ENCODE results near the gene TSPAN3.

The TSPAN3 gene

DNA sequence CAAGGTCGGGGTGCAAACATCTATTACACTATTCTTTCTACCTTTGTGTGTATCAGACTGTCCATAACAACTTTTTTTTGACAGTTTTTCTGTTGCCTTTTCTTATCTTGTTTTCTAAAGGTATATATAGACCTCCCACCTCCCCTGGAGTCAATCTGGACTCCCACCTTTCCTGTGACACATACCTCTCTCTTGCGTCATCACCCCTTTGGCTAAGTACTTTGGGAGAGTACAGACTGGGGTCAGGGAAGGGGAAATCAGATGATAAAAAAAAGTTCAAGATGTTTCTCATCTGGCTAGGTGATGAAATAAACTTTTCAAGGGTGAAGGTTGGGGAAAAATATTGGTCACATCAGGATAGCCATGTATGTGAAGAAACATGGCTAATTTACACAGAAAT lies 17.2 kb downstream of the TSPAN3 start:
- Histone ChIP-seq H3K27ac (replicated peaks) (no peak overlapping the region), H3K4me3 (replicated peaks; ENCODE audit: insufficient read depth, low read length) (no peak overlapping the region), H3K27me3 (ENCODE audit: insufficient read depth, poor library complexity, severe bottlenecking) (no peaks in the 10 kb centered on the region)
- DNase-seq (ENCODE audit: low read depth in 1 of 2, low spot score in 1 of 2) = no peak
- TF ChIP-seq, protein P1, sequence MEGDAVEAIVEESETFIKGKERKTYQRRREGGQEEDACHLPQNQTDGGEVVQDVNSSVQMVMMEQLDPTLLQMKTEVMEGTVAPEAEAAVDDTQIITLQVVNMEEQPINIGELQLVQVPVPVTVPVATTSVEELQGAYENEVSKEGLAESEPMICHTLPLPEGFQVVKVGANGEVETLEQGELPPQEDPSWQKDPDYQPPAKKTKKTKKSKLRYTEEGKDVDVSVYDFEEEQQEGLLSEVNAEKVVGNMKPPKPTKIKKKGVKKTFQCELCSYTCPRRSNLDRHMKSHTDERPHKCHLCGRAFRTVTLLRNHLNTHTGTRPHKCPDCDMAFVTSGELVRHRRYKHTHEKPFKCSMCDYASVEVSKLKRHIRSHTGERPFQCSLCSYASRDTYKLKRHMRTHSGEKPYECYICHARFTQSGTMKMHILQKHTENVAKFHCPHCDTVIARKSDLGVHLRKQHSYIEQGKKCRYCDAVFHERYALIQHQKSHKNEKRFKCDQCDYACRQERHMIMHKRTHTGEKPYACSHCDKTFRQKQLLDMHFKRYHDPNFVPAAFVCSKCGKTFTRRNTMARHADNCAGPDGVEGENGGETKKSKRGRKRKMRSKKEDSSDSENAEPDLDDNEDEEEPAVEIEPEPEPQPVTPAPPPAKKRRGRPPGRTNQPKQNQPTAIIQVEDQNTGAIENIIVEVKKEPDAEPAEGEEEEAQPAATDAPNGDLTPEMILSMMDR (IDR thresholded peaks at IDR 0.05; ENCODE audit: insufficient read depth, low read length) = no peak
- TF ChIP-seq SPI1 (IDR thresholded peaks at IDR 0.05; ENCODE audit: borderline replicate concordance, low read depth) (no peak), GABPA (IDR thresholded peaks at IDR 0.05; ENCODE audit: low read depth) (no peak), POLR2AphosphoS5 (IDR thresholded peaks at IDR 0.05; ENCODE audit: low read depth) (no peak)
- TF ChIP-seq, protein P2, sequence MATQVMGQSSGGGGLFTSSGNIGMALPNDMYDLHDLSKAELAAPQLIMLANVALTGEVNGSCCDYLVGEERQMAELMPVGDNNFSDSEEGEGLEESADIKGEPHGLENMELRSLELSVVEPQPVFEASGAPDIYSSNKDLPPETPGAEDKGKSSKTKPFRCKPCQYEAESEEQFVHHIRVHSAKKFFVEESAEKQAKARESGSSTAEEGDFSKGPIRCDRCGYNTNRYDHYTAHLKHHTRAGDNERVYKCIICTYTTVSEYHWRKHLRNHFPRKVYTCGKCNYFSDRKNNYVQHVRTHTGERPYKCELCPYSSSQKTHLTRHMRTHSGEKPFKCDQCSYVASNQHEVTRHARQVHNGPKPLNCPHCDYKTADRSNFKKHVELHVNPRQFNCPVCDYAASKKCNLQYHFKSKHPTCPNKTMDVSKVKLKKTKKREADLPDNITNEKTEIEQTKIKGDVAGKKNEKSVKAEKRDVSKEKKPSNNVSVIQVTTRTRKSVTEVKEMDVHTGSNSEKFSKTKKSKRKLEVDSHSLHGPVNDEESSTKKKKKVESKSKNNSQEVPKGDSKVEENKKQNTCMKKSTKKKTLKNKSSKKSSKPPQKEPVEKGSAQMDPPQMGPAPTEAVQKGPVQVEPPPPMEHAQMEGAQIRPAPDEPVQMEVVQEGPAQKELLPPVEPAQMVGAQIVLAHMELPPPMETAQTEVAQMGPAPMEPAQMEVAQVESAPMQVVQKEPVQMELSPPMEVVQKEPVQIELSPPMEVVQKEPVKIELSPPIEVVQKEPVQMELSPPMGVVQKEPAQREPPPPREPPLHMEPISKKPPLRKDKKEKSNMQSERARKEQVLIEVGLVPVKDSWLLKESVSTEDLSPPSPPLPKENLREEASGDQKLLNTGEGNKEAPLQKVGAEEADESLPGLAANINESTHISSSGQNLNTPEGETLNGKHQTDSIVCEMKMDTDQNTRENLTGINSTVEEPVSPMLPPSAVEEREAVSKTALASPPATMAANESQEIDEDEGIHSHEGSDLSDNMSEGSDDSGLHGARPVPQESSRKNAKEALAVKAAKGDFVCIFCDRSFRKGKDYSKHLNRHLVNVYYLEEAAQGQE (IDR thresholded peaks at IDR 0.05; ENCODE audit: insufficient replicate concordance, low read depth) = no peak

DNA sequence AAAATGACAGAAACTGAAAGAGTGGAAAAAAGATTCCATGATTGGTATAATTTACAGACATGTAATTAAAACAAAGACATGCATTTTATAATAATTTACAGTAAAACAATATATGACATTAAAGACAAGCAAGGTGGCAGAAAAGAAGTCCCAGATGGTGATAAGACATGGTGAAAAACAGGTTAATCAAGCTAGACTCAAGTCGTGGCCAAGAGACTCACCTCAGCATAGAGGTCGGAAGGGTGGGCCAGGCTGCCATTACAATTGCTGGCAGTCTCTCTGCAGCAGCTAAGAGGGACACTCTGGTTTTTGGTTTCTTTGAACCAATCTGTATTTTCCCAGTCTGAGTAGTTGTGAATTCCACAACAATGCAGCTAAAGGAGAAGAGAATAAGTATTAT lies 18.4 kb downstream of the TSPAN3 start:
- DNase-seq (ENCODE audit: low read depth in 1 of 2, low spot score in 1 of 2) = no peak
- Histone ChIP-seq H3K27ac (replicated peaks) (no peak overlapping the region), H3K27me3 (ENCODE audit: insufficient read depth, poor library complexity, severe bottlenecking) (no peaks in the 10 kb centered on the region), H3K4me3 (replicated peaks; ENCODE audit: insufficient read depth, low read length) (no peak overlapping the region)
- TF ChIP-seq POLR2AphosphoS5 (IDR thresholded peaks at IDR 0.05; ENCODE audit: low read depth) = no peak
- TF ChIP-seq, protein P2 (IDR thresholded peaks at IDR 0.05; ENCODE audit: insufficient replicate concordance, low read depth) = no peak
- TF ChIP-seq, protein P1 (IDR thresholded peaks at IDR 0.05; ENCODE audit: insufficient read depth, low read length) = no peak
- TF ChIP-seq GABPA (IDR thresholded peaks at IDR 0.05; ENCODE audit: low read depth) = no peak
- TF ChIP-seq SPI1 (IDR thresholded peaks at IDR 0.05; ENCODE audit: borderline replicate concordance, low read depth) = no peak

DNA sequence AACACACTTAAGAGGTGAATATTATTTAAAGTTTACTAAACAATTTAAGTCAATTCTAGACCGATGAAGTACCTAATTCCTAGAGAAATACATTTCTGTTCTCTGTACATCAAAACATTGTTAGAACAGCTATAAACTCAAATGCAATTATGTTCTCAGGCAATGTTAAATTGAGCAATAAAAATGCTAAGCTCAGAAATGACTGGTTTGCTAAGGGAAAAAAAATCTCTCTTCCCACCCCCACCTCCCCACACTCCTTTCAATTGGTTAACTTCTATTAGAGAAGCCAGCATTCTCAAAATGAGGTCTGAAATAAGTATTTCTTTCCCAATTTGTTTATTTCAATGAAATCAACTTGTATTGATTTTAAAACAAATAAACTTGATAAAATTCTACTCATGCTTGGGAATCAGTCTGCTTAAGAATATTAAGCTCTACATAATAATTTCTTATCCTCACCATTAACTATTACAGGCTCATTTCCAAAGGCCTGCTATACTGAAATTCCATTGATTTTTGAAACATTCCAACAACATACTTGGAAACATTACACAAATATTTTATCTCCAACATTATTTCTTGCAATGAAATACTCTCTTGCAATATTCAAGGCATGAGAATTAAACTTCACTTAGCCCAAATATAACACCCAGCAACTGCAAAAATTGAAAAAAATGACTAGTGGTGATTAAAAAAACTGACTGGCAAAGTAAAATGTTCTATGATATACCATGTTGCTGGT lies 22.6 kb downstream of the TSPAN3 start:
- Histone ChIP-seq H3K4me3 (replicated peaks; ENCODE audit: insufficient read depth, low read length) (no peak overlapping the region), H3K27ac (replicated peaks) (no peak overlapping the region), H3K27me3 (ENCODE audit: insufficient read depth, poor library complexity, severe bottlenecking) (no peaks in the 10 kb centered on the region)
- TF ChIP-seq GABPA (IDR thresholded peaks at IDR 0.05; ENCODE audit: low read depth) = no peak
- TF ChIP-seq, protein P2 (IDR thresholded peaks at IDR 0.05; ENCODE audit: insufficient replicate concordance, low read depth) = no peak
- no peak for TF ChIP-seq SPI1 (IDR thresholded peaks at IDR 0.05; ENCODE audit: borderline replicate concordance, low read depth)
- TF ChIP-seq, protein P1 (IDR thresholded peaks at IDR 0.05; ENCODE audit: insufficient read depth, low read length) = no peak
- TF ChIP-seq POLR2AphosphoS5 (IDR thresholded peaks at IDR 0.05; ENCODE audit: low read depth) = no peak
- no peak for DNase-seq (ENCODE audit: low read depth in 1 of 2, low spot score in 1 of 2)
